Stimulated activated CD4-positive, alpha-beta T cell treated with anti-CD3 and anti-CD28 coated beads, Interleukin-15, amount 100 ng/mL, for 24 hours (primary cell): ENCODE measurements around the gene IGFBP5.

ENCODE experiments used
- DNase-seq: peaks from one replicate; pipeline ENCODE4 v3.0.0-alpha.2; 2020

Gene IGFBP5

DNA sequence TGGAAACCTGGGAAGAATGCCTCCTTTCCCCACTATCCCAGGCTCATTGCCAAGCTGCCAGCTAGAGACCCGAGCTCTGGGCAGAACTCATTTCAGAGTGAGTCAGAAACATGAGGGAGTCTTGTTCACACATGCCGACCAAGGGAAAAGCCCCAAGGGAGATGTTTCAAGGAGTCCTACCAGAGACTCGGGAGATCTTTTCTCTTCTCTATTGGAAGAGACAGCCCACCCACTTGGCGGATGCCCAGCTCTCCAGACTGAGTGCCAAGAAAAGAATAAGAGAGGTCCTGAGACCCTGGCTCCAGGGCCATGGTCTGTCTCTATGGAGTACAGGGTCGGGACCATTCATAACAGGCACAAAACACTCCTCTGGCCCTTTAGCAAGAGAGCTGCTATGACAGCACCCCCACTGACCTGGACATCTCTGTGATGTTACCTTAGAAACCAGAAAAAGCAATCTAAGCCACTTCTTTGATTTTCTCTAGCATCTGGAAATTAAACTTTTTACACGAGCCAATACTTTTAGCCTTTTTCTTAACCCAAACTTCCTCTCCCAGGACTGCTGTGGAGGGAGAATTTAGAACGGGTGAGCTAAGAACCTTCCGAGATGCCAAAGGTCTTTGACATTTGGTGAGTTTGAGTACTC, 18.5 kb upstream of the IGFBP5 start:
- DNase-seq: no peak

DNA sequence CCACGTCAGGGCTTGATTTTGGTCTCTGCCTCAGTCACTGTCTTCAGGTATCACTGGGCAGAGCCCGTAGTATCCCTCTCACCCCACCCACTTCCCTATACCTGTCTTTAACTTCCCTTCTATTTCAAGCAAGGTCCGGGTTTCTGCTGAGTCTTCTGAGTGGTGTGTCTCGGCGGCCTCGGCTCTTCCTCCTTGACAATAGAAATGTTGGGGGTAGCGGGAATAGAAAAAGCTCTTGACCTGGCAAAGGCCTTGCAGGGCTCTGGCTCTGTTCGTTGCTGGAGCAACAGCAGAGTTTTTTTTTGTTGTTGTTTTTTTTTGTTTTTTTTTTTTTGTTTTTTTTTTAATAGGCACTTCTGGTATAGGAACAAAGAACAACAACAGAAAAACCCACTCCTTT, 16.0 kb upstream of the IGFBP5 start:
- no peak for DNase-seq

DNA sequence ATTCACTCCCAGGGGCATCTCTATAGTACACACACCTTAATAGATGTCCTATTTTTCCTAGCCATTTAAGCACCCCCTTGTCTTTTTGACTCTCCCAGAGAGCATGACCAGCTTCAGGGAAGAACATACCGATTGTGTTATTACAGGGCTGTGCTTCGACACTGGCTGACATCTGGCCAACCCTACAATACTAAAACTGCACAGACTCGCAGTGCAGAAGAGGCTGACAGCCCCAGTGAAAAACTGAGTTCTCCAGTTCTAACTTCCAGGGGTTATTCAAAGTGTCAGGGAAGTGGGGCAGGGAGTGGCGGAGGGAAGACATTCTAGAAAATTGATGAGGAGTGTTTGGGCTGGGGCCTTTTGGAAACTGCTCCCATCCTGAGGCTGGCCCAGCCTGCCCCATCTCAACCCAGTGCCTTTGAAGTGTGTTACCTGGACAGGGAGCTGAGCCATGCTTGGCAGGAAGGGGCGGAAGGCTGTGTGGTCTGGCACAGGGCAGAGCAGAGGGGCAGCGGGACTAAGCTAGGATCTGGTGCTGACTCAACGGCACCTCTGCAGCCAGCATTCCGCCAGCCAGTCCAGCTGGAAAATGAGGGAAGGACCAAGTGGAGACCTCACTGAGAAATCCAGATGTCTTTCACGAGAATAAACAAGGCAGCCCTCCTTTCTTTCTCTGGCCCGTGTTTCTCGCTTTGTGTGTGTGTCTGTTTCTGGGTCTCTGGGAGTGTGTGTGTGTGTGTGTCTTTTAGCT, 15.4 kb upstream of the IGFBP5 start:
- no peak for DNase-seq

DNA sequence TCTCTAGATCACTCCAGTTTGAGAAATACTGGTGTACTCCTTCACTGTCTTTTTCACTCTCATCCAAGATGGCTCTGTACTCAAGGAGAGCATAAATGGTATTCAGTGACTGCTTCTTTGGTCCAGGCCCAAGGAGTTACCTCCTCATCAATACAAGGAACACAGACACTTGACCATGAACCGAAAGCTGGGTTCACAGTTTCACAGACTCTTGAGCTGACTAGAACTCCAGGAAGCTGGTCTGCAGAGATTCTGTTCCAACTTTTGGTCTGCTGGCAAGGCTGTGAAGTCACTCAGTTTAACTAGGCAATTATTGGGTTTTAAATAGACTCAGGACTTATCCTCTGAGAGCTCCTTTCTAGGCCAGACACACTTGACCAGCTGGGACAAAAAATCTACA, 7.4 kb upstream of the IGFBP5 start:
- no peak for DNase-seq

DNA sequence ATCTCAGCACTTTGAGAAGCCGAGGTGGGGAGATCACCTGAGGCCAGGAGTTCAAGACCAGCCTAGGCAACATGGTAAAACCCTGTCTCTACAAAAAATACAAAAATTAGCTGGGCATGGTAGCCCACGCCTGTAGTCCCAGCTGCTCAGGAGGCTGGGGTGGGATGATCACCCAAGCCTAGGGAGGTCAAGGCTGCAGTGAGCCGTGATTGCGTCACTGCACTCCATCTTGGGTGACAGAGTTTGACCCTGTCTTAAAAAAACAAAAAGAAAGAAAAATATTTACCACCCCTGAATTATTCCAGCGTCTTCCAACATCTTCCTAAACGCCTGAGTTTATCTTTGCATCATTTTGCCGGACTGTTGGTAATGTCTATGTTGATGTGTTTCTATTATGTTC, 6.2 kb upstream of the IGFBP5 start:
- DNase-seq: no peak

DNA sequence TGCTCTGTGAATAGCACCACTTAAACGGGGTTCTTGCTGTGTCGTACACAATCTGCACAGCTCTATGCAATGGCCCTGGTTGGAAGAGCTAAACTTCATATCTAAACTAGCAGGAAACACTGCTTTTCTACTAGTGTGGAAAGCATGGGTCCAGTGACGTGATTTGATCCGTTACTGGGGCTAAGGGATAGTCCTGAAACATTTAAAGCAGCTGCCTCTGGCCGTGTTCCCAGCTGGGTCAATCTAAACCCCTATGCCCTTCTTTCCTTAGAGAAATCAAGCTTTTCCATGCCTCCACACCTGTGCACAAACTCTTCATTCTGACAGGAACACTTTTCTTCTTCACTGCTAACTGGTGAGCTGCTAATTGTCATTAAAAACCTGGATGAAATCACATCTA, 5.4 kb upstream of the IGFBP5 start:
- no peak for DNase-seq

DNA sequence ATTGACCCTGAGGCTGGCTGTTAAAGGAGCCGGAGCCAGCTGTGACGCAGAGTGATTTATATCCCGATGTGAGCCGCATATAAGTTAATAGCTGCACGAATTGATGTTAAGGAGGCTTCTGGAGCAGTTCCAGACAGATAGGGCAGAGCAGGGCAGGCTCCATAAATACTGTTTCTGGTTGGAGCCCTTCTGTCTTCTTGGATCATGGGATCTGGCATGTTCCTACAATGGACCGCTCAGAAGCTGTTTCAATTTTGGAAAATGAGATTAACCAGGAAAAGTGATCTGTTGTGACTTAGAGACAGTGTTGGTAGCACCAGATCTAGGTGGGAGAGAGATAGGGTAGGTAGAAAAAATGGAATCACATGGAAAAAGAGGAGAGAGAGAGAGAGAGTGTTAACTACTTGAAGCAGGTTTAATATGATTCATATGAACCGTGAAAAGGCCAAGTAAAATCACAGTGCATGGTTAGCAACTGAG, 4.8 kb upstream of the IGFBP5 start:
- DNase-seq: no peak

DNA sequence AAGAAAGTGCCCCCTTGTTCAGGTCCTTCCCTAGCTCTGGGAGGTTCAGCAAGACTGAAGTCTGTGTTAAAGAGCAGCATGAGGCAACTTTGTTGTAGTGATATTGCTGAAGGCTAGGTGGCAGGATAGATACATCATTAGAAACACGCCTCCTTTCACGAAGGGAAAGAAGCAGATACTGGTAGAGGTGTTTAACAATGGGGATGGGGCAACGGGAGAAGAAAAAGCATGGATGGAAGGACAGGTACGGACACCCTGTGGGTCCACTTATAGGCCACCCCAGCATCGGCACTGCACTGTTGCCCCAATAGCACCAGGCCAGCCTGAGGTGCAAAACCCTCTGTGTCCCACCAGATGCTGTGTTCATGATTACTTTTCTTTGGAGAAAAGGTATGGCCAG, 3.5 kb upstream of the IGFBP5 start:
- DNase-seq: no peak

DNA sequence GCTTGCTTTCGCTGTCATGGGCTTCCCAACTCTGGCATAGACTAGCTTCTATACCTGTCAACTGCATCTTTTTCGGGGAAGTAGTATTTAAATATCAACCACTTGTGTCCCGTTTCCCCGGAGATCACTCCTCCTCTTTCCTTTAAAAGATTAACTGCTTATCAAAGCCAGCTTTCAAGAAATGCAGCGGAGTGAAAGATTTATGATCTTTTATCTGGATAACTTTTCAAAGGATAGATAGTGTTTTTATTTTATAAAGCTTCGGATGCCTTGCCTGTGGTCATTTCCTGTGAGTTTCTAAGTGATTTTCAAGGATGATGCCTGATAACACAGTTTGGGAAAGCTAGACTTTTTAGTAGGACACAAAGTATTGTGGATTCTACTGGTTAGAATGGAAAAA, 2.9 kb upstream of the IGFBP5 start:
- DNase-seq: no peak

DNA sequence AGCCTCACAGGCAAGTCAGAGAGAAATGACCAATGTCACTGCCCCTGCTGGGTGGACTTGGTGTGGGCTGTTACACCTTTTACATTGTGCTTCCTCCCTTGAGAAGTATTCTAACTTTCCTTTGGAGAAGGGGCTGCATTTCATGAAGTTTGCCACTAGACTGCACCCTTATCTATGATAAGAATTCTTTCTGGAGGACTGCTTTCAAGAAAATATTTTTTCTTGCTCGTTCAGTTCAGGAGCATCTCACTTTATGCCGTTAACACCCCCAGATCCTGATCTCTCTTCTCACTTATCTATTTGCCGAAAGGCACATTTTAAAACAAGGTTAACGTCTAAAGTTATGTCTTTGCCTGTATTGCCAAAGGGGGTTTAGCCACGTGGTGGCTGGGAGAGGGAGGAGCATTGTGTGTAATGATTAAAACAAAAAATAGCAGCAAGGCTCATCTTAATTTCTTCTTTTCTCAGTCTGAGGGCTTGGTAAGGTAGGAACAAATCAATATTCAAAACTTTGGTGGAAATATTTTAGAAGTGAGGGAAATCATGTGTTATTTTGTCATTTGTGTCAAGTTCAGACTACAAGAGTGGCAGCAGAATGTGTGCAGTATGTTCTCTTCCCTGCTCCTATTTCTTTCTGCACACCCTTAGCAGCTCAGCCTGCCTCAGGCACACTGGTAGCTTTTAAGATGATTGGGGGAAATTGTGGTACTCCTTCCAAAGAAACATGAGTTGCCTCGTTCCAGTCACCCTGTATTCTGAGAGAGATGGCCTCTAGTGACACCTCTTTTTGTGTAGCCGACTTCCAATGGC, 1.6 kb upstream of the IGFBP5 start:
- no peak for DNase-seq

DNA sequence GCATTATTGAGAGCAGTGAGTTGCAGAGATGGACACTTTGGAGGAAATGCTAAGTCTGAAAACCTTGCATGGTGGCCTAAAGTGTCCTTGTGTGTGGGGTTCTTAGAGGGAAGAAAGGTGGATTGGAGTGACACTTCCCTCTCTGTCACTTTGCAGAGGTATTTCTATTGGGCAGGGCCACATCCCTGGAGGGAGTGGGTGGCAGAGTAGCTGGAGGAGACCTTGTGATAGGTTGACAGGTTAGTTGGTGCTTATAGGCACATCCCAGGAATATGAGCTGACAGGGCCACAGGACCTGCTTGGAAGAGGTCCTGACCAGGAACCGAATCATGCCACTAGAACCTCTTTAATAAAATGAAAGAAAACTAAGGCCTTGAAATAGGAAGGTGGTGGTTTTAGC, 972 bp upstream of the IGFBP5 start:
- DNase-seq: no peak

DNA sequence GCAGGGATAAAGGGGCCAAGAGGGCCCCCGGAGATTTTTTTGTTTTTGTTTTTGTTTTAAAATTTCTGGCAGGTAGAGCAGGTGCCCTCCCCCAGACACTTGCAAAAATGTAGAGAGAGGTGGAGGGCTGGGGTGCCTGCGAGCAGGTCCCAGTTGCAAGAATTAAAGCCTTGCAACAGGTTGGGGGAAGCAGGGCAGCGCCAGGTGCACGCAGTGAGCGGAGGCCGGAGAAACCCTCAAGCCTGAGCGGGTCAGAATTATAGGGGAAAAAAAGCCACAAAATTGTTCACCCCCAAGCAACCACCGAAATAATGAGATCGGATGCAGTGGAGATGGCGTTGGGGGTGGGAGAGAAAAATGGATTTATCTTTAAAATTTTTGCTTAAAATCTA, 527 bp downstream of the IGFBP5 start:
- no peak for DNase-seq

DNA sequence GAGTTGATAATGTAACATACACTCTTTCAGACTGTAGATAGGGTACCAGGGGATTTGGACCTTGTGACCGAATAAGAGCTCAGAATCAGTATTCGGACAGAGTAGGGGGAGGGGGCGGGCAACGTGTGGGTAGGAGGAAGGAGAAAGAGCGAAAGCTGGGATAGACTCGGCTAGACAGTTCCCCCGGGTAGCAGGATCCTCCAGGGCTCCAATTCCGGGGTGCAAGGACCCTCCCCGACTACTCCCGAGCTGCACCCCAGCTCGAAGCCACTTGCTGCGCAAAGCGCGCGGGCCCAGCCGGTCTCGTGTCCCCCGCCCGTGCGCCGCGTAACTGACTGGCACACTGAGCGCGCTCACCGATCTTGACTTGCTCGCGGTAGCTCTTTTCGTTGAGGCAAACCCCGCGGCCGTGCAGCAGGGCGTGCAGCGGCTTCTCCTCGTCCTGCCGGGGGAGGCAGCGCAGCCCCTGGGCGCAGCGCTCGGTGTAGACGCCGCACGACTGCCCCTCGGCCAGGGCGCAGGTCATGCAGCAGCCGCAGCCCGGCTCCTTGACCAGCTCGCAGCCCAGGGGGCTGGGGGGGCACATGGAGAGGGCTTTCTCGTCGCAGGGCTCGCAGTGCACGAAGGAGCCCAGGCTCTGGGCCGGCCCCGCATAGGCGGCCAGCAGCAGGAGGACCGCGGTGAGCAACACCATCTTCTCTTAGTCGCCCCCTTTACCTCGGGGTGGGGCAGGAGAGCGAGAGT, 1.1 kb downstream of the IGFBP5 start:
- DNase-seq: peak; percentile 65

DNA sequence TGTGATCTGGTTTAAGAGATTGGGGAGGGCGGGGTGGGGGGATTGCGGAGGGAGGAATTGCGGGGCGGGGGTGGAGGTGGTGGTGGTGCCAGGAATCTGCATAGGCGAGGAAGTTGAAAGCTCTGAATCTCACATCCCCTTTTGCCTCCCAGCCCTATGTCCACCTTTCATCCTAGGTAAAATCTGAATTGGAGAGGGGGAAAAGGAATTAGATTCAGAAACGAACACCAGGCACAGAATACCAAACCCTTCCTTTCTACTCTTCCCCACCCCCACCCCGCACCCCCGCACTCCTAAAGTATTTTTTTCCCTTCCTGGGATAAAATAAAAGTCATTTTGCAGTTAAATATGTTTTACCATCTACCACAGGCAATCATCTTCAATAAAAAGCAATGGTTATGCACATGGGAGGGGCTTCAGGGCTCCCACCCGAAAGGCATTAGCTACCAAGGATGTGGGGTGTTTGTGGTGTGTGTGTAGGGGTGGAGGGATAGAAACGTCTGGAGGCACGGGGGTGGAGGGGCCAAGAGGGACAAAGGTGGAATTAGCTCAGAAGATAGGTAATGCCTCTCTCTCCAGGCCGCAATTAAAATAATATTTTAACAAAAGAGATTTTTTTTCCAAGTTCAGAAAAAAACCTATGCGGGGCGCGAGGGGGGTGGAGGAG, 1.8 kb downstream of the IGFBP5 start:
- no peak for DNase-seq

DNA sequence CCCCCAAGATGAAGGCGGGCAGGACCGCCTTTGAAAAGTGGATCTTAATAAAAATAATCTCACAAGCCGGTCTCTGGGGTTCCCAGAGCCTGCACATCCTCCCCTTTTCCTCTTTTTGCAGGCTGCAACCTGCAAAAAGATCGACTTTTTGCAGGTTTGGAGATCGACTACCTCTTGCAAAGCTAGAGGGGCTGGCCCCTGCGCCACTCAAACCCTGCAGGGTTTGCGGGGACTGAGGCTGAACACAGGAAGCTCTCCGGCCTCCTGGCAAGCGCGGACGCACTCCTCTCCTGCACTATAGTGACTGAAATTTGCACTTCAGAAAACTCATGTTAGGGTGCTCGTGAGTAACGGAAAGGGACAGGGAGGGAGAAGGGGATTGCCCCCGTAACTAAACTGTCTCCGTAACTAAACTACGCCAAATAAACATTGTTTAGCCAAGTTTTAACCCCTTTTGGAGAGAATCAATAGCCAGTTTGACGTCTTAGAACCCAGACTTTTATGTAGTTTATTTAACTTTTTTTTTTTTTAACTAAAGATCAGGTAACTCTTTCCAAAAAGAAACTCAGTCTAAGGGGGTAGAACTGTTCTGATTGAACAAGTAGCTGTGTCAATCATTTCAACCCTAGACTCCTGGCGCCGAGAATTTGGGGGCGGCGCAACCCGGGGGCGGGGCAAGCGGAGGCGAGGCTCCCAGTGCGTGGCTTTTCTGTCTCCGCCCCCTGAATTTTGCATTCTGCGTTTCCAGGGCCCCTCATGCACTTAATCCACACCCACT, 2.5 kb downstream of the IGFBP5 start:
- peak; percentile 84 for DNase-seq

DNA sequence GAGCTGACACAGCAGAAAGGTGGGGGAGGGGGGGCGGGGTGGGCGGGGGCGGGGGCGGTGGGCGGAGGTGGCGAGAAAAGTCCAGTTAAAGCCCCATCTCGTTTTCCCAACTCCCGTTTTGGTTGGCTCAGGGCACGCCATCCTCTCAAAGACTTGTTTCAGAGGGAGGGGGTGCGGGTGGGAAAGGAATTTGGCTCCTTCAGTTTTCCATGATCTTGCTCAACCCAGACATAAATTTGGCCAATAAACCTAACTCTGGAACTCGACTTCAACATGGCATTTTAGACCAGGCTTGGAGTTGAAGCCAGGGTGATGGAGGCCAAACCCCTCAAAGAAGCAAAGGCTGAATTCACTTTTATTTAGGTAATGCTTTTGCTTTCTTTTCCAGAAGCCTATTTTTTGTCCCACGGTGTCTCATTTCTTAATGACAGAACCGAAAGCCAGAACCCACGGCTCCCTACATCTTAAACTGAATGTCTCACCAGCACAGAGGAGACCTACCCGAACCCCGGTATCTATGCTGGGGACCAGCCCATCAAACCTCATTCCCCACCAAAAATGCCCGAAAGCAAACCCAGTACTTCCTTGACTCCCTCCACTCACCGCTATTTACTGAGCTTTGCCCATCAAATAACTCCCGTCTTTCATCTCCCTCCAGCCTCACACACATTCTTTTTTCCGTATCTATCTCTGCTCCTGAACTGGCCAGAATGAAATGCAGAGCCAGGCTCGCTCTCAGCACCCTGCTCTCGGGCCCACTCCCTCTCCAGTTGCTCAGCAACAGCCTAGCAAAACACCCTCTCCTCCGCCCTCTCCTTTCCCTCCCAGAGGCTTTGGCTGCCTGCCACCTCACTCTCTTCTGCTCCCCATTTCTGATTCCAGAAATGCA, 4.3 kb downstream of the IGFBP5 start:
- DNase-seq: peak; percentile 45

DNA sequence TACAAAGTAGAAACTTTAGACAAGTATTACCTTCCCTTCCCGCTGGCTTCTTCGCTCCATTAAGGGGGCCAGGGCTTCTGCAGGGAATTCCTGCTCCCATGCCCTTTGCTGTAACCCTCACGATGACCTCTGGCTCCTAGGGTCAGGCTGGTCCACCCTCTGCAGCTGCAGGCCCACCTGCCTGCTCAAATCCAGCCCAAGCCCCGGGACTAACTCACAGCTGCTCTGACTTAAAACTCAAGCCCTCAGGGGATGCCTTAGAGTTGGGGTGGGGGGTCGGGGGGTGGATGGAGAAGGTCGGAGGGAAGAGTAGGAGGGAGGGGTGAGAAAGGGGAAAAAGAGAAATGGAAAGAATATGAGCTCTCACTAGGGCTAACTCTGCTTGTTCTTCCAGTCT, 4.9 kb downstream of the IGFBP5 start:
- DNase-seq: no peak

DNA sequence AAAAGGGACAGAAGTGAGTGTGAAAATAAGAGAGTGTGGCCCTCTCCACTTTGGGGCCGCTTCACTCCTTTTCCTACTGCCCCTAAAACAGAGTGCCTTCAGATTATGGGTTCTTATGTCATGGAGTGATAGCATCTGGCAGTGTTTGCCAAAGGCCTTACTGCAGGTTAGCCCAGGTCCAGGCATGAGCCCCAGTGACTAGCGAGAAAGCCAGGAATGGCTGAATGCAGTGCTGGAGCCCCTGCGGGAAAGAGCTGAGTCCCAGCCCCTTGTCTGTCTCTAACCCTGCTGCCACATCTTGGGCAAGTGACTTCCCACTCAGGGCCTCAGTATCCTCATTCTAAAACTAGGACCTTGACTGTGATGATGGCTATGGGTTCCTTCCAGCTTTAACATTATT, 6.0 kb downstream of the IGFBP5 start:
- no peak for DNase-seq

DNA sequence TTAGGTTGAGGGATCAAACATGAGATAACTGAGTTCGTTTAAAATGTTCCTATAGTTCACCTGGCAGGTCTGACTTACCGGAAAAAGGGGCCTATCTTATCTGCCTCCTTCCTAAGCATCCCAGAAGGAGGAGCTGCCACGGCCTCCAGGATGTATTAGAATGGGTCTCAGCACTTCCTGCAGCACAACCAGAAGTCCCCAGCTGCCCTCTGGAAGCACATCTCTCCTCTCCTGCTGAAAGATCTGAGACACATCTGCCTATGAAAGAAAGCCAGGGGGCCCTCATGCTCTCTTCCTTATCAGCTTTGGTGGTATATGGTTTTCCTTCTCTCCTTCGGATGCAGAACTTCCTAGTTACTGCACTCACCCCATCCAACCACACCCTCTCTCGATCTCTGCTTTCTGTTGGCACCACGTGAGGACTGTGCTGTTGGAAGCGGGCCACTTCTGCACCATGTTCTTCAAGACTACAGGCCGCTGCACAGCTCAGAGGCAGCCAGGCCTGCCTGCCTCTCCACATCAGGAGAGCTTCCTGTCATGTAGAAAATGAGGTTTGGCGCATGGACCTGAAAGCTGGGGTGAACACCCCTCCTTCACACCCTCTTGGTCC, 6.5 kb downstream of the IGFBP5 start:
- DNase-seq: no peak

DNA sequence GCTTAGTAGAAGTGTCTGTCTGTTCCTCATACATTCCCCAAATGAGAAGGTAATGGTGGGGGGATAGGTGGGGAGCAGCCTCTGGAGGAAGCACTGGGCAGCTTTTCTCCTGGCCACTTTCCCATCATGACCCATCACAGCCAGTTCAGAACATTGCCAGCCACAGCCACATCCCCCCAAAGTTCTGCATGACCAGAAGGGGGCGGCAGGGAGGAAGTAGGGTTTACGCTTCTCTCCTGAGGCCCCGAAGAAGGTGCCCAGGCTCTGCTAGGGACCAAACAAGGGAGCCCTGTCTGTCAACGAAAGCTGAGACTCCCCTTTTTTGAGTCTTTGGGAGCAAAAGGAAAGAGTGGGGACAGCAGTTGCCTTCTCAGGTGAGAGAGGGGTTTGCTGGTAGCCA, 7.7 kb downstream of the IGFBP5 start:
- peak; percentile 45 for DNase-seq
